HepG2 (cell line): ENCODE measurements around the gene KCNIP4. TPM values are rescaled to one million over a fixed set of nuclear protein-coding genes. Genes with fewer than 3 reads are reported as not detected.

Source experiments
- ATAC-seq: fragments of 200-7000 bp; cut with Tn5 transposase; 3 replicates; pipeline ENCODE4 v1.9.1; 2020; ENCODE audit warnings: mild to moderate bottlenecking, moderate library complexity
- BruUV-seq: library from RNA; stranded (reverse); fragments of 400-500 nt; replicated peaks from 2 replicates; lab custom pipeline; 2021; lab: Mats Ljungman, UMichigan
- CTCF ChIA-PET: fragments of 300-600 bp; formaldehyde crosslinking; extraction: SDS; loops from one replicate; lab custom pipeline; 2021; ENCODE audit warnings: low total read pairs, inconsistent platforms, low intra/inter-chr PET ratio; lab: Yijun Ruan, JAX
- POLR2A ChIA-PET: fragments of 350-600 bp; sonication (Branson Sonifier 250); formaldehyde crosslinking; loops from one replicate; lab custom pipeline; 2020; ENCODE audit warnings: antibody characterized with exemption, inconsistent platforms; lab: Yijun Ruan, JAX
- DNase-seq: peaks from one replicate; pipeline ENCODE4 v3.0.0-alpha.2; 2015; ENCODE audit warnings: low spot score
- FAIRE-seq: peaks from 3 replicates; lab custom pipeline; 2011; peaks lifted over from hg19 to GRCh38; lab: Jason Lieb, UNC
- H2AFZ ChIP-seq: one replicate; pipeline ENCODE4 v1.6.1; 2011; ENCODE audit warnings: low read length, inconsistent platforms
- H3K27ac ChIP-seq: fragments of 300-600 bp; 3 replicates; pipeline ENCODE4 v1.8.0; 2011; ENCODE audit warnings: mixed run types, mild to moderate bottlenecking, mixed read lengths, low read length, inconsistent platforms; ENCODE audit not compliant: insufficient read depth; ENCODE audit errors: extremely low read length
- H3K27me3 ChIP-seq, 2 experiments: fragments of 200-600 bp in 1 of 2; 2 replicates in 1 of 2; 3 replicates in 1 of 2; pipeline versions ENCODE4 v1.6.0 to v1.8.0; 2011; ENCODE audit warnings: low read length in 2 of 2, mild to moderate bottlenecking in 2 of 2, moderate library complexity in 2 of 2, inconsistent platforms in 1 of 2; ENCODE audit not compliant: insufficient read depth in 2 of 2, control insufficient read depth in 1 of 2
- H3K36me3 ChIP-seq, 2 experiments: fragments of 200-600 bp in 1 of 2; replicated peaks in 1 of 2; 2 replicates in 1 of 2; 3 replicates in 1 of 2; pipeline versions ENCODE4 v1.5.1 to v1.8.0; 2011; ENCODE audit warnings: low read length in 2 of 2, inconsistent platforms in 1 of 2; ENCODE audit not compliant: insufficient read depth in 2 of 2, control insufficient read depth in 1 of 2
- H3K4me1 ChIP-seq: 2 replicates; pipeline ENCODE4 v1.5.1; 2012; ENCODE audit warnings: low read length, inconsistent platforms; ENCODE audit not compliant: insufficient read depth
- H3K4me2 ChIP-seq: 2 replicates; pipeline ENCODE4 v1.6.0; 2011; ENCODE audit warnings: low read depth, low read length, inconsistent platforms
- H3K4me3 ChIP-seq, 3 experiments: fragments of 200-600 bp in 1 of 3; sonication (generic), shearing (Covaris generic) in 1 of 3; replicated peaks in 1 of 3; 2 replicates each; pipeline ENCODE4 v1.5.1; 2011 to 2016; ENCODE audit warnings: low read length in 3 of 3, inconsistent platforms in 2 of 3, low read depth in 2 of 3, mild to moderate bottlenecking in 2 of 3, control low read depth in 1 of 3, mixed read lengths in 1 of 3; ENCODE audit not compliant: insufficient read depth in 1 of 3
- H3K79me2 ChIP-seq: one replicate; pipeline ENCODE4 v1.6.1; 2011; ENCODE audit warnings: low read length, inconsistent platforms; ENCODE audit not compliant: insufficient read depth
- H3K9ac ChIP-seq: 2 replicates; pipeline ENCODE4 v1.6.0; 2011; ENCODE audit warnings: mild to moderate bottlenecking, low read depth, low read length, inconsistent platforms; ENCODE audit not compliant: insufficient read depth
- H3K9me3 ChIP-seq: 2 replicates; pipeline ENCODE4 v1.5.1; 2012; ENCODE audit warnings: mild to moderate bottlenecking, low read length
- H4K20me1 ChIP-seq: 2 replicates; pipeline ENCODE4 v1.6.0; 2011; ENCODE audit warnings: inconsistent platforms, mild to moderate bottlenecking, low read length, moderate library complexity; ENCODE audit not compliant: insufficient read depth
- KLF11 ChIP-seq: IDR thresholded peaks from 2 replicates; pipeline ENCODE4 v1.6.1; 2016; ENCODE audit warnings: missing compliant biosample characterization
- POLR2G ChIP-seq: fragments of 200-400 bp; formaldehyde crosslinking; IDR thresholded peaks from 2 replicates; pipeline ENCODE4 v1.6.1; 2018; ENCODE audit warnings: mild to moderate bottlenecking, low read depth, low read length, moderate library complexity
- U2AF1 ChIP-seq: fragments of 200-400 bp; formaldehyde crosslinking; optimal IDR thresholded peaks from 2 replicates; pipeline ENCODE3; 2017; ENCODE audit warnings: mild to moderate bottlenecking, low read depth, low read length
- ZBTB4 ChIP-seq: sonication (generic); formaldehyde crosslinking; IDR thresholded peaks from 2 replicates; pipeline ENCODE4 v1.4.0; 2020; ENCODE audit warnings: missing genetic modification reagents, mild to moderate bottlenecking, borderline replicate concordance
- WGBS: methylation state at CpG from one replicate; pipeline ENCODE4 v1.1.6; 2017; ENCODE audit warnings: low lambda C conversion rate; 5-methylcytosine and 5-hydroxymethylcytosine counted together
- in situ Hi-C: cut with HindIII; loops from 2 replicates; pipeline ENCODE4 v1.10.0; 2017; ENCODE audit warnings: low pct_unique_long_range_greater_than_20kb; ENCODE audit not compliant: extremely low pct_ligation_motif_present
- intact Hi-C: fragments of 100-400 bp; cut with micrococcal nuclease; formaldehyde crosslinking; loops from one replicate; pipeline ENCODE4 v1.10.0; 2022; ENCODE audit not compliant: unreplicated experiment
- polyA plus RNA-seq, 8 experiments: library from polyadenylated mRNA; depleted of rRNA in 3 of 8; stranded (reverse) in 7 of 8; unstranded in 1 of 8; fragments of >200 nt; fragmentation: Illumina TruSeq in 4 of 8; extraction: Trizol in 4 of 8; gene quantifications; 2 replicates each; pipeline versions ENCODE4 v1.2.1 to v1.2.3, GENCODE V29; 2011 to 2016; ENCODE audit warnings: low read depth in 4 of 8, missing spikeins in 1 of 8, mixed read lengths in 1 of 8; ENCODE audit not compliant: insufficient read depth in 1 of 8
- total RNA-seq, 5 experiments: library from RNA; depleted of rRNA; stranded (reverse); fragments of >200 nt; fragmentation: Illumina TruSeq; extraction: Trizol; gene quantifications; 2 replicates each; pipeline ENCODE4 v1.2.3, GENCODE V29; 2016; ENCODE audit warnings: low read depth in 1 of 5
- TF ChIP-seq, protein P1 (sequence below): sonication (generic); formaldehyde crosslinking; IDR thresholded peaks from 2 replicates; pipeline ENCODE4 v1.8.0; 2022; ENCODE audit warnings: missing genetic modification reagents, mild to moderate bottlenecking, borderline replicate concordance
- TF ChIP-seq, protein P2 (sequence below): sonication (generic); formaldehyde crosslinking; IDR thresholded peaks from 2 replicates; pipeline ENCODE4 v1.8.0; 2022; ENCODE audit warnings: mild to moderate bottlenecking, missing genetic modification reagents
- TF ChIP-seq, protein P3 (sequence below): sonication (generic); formaldehyde crosslinking; IDR thresholded peaks from 2 replicates; pipeline ENCODE4 v1.5.1; 2020; ENCODE audit warnings: mild to moderate bottlenecking, missing genetic modification reagents, moderate library complexity
- TF ChIP-seq, protein P4 (sequence below): sonication (generic); formaldehyde crosslinking; IDR thresholded peaks from 2 replicates; pipeline ENCODE4 v1.4.0; 2020; ENCODE audit warnings: mild to moderate bottlenecking, missing genetic modification reagents
- TF ChIP-seq, protein P5 (sequence below): IDR thresholded peaks from 2 replicates; pipeline ENCODE4 v1.6.1; 2016; ENCODE audit warnings: low read depth, control low read depth

The KCNIP4 gene
- total and polyA plus RNA-seq, 2 of the 13 experiments (the other 11 are each of a cell fraction or from before 2014, with no cell fraction given): 0.09 TPM; not detected in 1

- TF ChIP-seq, protein P1, sequence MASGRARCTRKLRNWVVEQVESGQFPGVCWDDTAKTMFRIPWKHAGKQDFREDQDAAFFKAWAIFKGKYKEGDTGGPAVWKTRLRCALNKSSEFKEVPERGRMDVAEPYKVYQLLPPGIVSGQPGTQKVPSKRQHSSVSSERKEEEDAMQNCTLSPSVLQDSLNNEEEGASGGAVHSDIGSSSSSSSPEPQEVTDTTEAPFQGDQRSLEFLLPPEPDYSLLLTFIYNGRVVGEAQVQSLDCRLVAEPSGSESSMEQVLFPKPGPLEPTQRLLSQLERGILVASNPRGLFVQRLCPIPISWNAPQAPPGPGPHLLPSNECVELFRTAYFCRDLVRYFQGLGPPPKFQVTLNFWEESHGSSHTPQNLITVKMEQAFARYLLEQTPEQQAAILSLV (CRISPR knock-in tag): no peak
- TF ChIP-seq, all 625 proteins: peak for 0
Observed at GRCh38 chr4:21726255-21726815, 222.2 kb downstream of the KCNIP4 start (continued).

DNA sequence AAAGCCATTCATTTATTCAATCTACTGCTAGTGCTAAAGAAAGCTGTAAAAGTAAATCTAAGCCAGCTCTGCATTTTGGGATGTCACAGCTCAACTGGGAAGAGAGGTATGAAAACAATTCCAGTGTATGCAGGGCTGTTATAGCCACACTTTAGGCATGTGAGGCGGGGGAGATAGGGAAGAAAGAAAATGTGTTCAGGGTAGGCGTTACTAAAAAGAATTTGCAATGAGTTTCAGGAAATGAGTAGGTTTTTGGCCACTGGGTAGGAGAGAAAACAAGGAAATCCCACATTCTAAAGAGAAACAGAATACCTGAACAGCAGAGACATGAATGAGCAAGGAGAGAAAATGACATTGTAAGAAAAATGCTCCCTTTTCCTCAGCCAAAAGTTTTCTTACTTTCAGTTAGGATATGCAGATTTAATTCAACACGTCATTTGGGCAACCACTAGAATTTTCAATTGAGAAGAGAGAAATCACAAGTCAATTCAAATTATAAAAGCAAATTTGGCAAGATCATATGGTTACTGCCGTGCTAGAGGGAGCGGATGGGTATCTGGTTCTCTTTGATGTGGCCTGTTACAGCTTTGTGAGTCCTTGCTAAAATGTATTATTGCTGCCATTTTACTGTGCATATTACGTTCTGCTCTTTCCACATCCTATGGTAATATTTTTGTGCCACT, 226.3 kb downstream of the KCNIP4 start:
- Histone ChIP-seq H3K79me2 (no peaks in the 10 kb centered on the region), H3K27ac (no peak overlapping the region), H3K36me3 (no peaks in the 10 kb centered on the region), H3K4me3 (no peak overlapping the region), H4K20me1 (no peaks in the 10 kb centered on the region), H2AFZ (no peak overlapping the region), H3K4me2 (no peak overlapping the region), H3K9ac (no peak overlapping the region), H3K9me3 (no peaks in the 10 kb centered on the region), H3K4me1 (no peaks in the 10 kb centered on the region), H3K27me3 (no peaks in the 10 kb centered on the region)
- ATAC-seq (no peak), DNase-seq (no peak), FAIRE-seq (no peak)
- intact Hi-C loops (no loop called here), in situ Hi-C loops (no loop called here)
- WGBS: 18% methylated on average over 6 of the region's 6 CpGs
- ChIA-PET POLR2A (no interaction called here), CTCF (no interaction called here)
- BruUV-seq: no TSS peak
- TF ChIP-seq, protein P2, sequence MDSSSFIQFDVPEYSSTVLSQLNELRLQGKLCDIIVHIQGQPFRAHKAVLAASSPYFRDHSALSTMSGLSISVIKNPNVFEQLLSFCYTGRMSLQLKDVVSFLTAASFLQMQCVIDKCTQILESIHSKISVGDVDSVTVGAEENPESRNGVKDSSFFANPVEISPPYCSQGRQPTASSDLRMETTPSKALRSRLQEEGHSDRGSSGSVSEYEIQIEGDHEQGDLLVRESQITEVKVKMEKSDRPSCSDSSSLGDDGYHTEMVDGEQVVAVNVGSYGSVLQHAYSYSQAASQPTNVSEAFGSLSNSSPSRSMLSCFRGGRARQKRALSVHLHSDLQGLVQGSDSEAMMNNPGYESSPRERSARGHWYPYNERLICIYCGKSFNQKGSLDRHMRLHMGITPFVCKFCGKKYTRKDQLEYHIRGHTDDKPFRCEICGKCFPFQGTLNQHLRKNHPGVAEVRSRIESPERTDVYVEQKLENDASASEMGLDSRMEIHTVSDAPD (CRISPR knock-in tag): no peak
- TF ChIP-seq, protein P3, sequence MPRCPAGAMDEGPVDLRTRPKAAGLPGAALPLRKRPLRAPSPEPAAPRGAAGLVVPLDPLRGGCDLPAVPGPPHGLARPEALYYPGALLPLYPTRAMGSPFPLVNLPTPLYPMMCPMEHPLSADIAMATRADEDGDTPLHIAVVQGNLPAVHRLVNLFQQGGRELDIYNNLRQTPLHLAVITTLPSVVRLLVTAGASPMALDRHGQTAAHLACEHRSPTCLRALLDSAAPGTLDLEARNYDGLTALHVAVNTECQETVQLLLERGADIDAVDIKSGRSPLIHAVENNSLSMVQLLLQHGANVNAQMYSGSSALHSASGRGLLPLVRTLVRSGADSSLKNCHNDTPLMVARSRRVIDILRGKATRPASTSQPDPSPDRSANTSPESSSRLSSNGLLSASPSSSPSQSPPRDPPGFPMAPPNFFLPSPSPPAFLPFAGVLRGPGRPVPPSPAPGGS: no peak
- TF ChIP-seq ZBTB4 (CRISPR knock-in tag): no peak
- TF ChIP-seq, protein P4, sequence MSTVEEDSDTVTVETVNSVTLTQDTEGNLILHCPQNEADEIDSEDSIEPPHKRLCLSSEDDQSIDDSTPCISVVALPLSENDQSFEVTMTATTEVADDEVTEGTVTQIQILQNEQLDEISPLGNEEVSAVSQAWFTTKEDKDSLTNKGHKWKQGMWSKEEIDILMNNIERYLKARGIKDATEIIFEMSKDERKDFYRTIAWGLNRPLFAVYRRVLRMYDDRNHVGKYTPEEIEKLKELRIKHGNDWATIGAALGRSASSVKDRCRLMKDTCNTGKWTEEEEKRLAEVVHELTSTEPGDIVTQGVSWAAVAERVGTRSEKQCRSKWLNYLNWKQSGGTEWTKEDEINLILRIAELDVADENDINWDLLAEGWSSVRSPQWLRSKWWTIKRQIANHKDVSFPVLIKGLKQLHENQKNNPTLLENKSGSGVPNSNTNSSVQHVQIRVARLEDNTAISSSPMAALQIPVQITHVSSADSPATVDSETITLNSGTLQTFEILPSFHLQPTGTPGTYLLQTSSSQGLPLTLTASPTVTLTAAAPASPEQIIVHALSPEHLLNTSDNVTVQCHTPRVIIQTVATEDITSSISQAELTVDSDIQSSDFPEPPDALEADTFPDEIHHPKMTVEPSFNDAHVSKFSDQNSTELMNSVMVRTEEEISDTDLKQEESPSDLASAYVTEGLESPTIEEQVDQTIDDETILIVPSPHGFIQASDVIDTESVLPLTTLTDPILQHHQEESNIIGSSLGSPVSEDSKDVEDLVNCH (CRISPR knock-in tag): no peak
- TF ChIP-seq KLF11 (CRISPR knock-in tag): no peak
- TF ChIP-seq, protein P5, sequence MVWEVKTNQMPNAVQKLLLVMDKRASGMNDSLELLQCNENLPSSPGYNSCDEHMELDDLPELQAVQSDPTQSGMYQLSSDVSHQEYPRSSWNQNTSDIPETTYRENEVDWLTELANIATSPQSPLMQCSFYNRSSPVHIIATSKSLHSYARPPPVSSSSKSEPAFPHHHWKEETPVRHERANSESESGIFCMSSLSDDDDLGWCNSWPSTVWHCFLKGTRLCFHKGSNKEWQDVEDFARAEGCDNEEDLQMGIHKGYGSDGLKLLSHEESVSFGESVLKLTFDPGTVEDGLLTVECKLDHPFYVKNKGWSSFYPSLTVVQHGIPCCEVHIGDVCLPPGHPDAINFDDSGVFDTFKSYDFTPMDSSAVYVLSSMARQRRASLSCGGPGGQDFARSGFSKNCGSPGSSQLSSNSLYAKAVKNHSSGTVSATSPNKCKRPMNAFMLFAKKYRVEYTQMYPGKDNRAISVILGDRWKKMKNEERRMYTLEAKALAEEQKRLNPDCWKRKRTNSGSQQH (CRISPR knock-in tag): no peak
- no peak for TF ChIP-seq U2AF1
- no peak for TF ChIP-seq POLR2G
